IMR-90 (cell line): ENCODE measurements around the gene TTC9. TPM values are rescaled to one million over a fixed set of nuclear protein-coding genes. Genes with fewer than 3 reads are reported as not detected.

Source experiments
- ATAC-seq: fragments of 200-7000 bp; cut with Tn5 transposase; 2 replicates; pipeline ENCODE4 v1.9.1; 2020; ENCODE audit warnings: low read depth, mild to moderate bottlenecking, moderate library complexity
- BruUV-seq: library from RNA; stranded (reverse); fragments of 400-500 nt; replicated peaks from 2 replicates; lab custom pipeline; 2021; lab: Mats Ljungman, UMichigan
- CTCF ChIA-PET: fragments of 300-600 bp; formaldehyde crosslinking; extraction: SDS; loops from one replicate; lab custom pipeline; 2021; ENCODE audit warnings: antibody characterized with exemption; lab: Yijun Ruan, JAX
- POLR2A ChIA-PET: fragments of 300-600 bp; sonication (Branson Sonifier 250); formaldehyde crosslinking; loops from one replicate; lab custom pipeline; 2022; ENCODE audit warnings: antibody characterized with exemption; ENCODE audit not compliant: unreplicated experiment; lab: Charles Lee
- DNase-seq: peaks from one replicate; pipeline ENCODE4 v3.0.0; 2013
- H2AFZ ChIP-seq: replicated peaks from 2 replicates; pipeline ENCODE3; 2013; ENCODE audit warnings: low read length, mild to moderate bottlenecking; ENCODE audit not compliant: poor library complexity
- H2AK5ac ChIP-seq: 2 replicates; pipeline ENCODE4 v1.6.1; 2013; ENCODE audit warnings: low read depth, low read length, inconsistent platforms
- H2AK9ac ChIP-seq: replicated peaks from 2 replicates; pipeline ENCODE3; 2013; ENCODE audit warnings: mild to moderate bottlenecking, low read depth, low read length, moderate library complexity; ENCODE audit not compliant: poor library complexity
- H2BK120ac ChIP-seq: 2 replicates; pipeline ENCODE4 v1.6.1; 2013; ENCODE audit warnings: low read depth, low read length, inconsistent platforms
- H2BK15ac ChIP-seq: 3 replicates; pipeline ENCODE4 v1.6.1; 2013; ENCODE audit warnings: low read depth, low read length, inconsistent platforms
- H2BK20ac ChIP-seq: 2 replicates; pipeline ENCODE4 v1.6.1; 2013; ENCODE audit warnings: low read depth, mild to moderate bottlenecking, inconsistent platforms, low read length, moderate library complexity
- H2BK5ac ChIP-seq: 2 replicates; pipeline ENCODE4 v1.6.1; 2013; ENCODE audit warnings: mild to moderate bottlenecking, low read depth, low read length, inconsistent platforms; ENCODE audit not compliant: poor library complexity, severe bottlenecking
- H3K14ac ChIP-seq: replicated peaks from 2 replicates; pipeline ENCODE4 v1.6.1; 2013; ENCODE audit warnings: low read depth, low read length, inconsistent platforms
- H3K18ac ChIP-seq: 2 replicates; pipeline ENCODE4 v1.6.1; 2013; ENCODE audit warnings: low read depth, low read length, control low read depth
- H3K23ac ChIP-seq: 2 replicates; pipeline ENCODE4 v1.6.1; 2013; ENCODE audit warnings: low read depth, low read length, inconsistent platforms
- H3K27ac ChIP-seq: 2 replicates; pipeline ENCODE4 v1.5.1; 2013; ENCODE audit warnings: mild to moderate bottlenecking, control low read depth, low read length; ENCODE audit not compliant: insufficient read depth
- H3K27me3 ChIP-seq: 2 replicates; pipeline ENCODE4 v1.6.1; 2013; ENCODE audit warnings: low read length; ENCODE audit not compliant: control insufficient read depth, insufficient read depth
- H3K36me3 ChIP-seq: 2 replicates; pipeline ENCODE4 v1.6.1; 2013; ENCODE audit warnings: low read length, mixed read lengths; ENCODE audit not compliant: control insufficient read depth, insufficient read depth
- H3K4ac ChIP-seq: 2 replicates; pipeline ENCODE4 v1.6.1; 2013; ENCODE audit warnings: low read depth, low read length, inconsistent platforms
- H3K4me1 ChIP-seq: 2 replicates; pipeline ENCODE4 v1.6.1; 2013; ENCODE audit warnings: low read length, mixed read lengths; ENCODE audit not compliant: control insufficient read depth, insufficient read depth
- H3K4me2 ChIP-seq: 2 replicates; pipeline ENCODE4 v1.6.1; 2013; ENCODE audit warnings: low read depth, mild to moderate bottlenecking, control low read depth, low read length, moderate library complexity
- H3K4me3 ChIP-seq: 2 replicates; pipeline ENCODE4 v1.5.1; 2013; ENCODE audit warnings: low read depth, mild to moderate bottlenecking, control low read depth, low read length, moderate library complexity; ENCODE audit not compliant: insufficient read depth
- H3K56ac ChIP-seq: 2 replicates; pipeline ENCODE4 v1.6.1; 2013; ENCODE audit warnings: low read length, inconsistent platforms; ENCODE audit not compliant: insufficient read depth; ENCODE audit errors: extremely low read depth
- H3K79me1 ChIP-seq, 2 experiments: 2 replicates each; pipeline ENCODE4 v1.6.1; 2013; ENCODE audit warnings: low read length in 2 of 2, inconsistent platforms in 1 of 2, low read depth in 1 of 2
- H3K9ac ChIP-seq: 2 replicates; pipeline ENCODE4 v1.6.1; 2013; ENCODE audit warnings: low read depth, low read length, control low read depth
- H3K9me1 ChIP-seq: 2 replicates; pipeline ENCODE4 v1.6.1; 2013; ENCODE audit warnings: low read length, inconsistent platforms; ENCODE audit not compliant: insufficient read depth
- H3K9me3 ChIP-seq: 2 replicates; pipeline ENCODE4 v1.6.1; 2013; ENCODE audit warnings: low read length; ENCODE audit not compliant: control insufficient read depth, insufficient read depth
- H4K20me1 ChIP-seq: 2 replicates; pipeline ENCODE4 v1.6.1; 2013; ENCODE audit warnings: low read length, inconsistent platforms; ENCODE audit not compliant: insufficient read depth
- H4K5ac ChIP-seq: 2 replicates; pipeline ENCODE4 v1.6.1; 2013; ENCODE audit warnings: mild to moderate bottlenecking, low read depth, low read length, control low read depth
- H4K8ac ChIP-seq, 2 experiments: 2 replicates each; pipeline ENCODE4 v1.6.1; 2013; ENCODE audit warnings: low read depth in 2 of 2, low read length in 2 of 2, control low read depth in 1 of 2, inconsistent platforms in 1 of 2
- H4K91ac ChIP-seq: 2 replicates; pipeline ENCODE4 v1.6.1; 2013; ENCODE audit warnings: low read depth, low read length, inconsistent platforms; ENCODE audit not compliant: insufficient read depth
- MAZ ChIP-seq: IDR thresholded peaks from 2 replicates; pipeline ENCODE4 v1.6.1; 2012; ENCODE audit warnings: low read depth, mild to moderate bottlenecking, low read length, improper control_type of control experiment, moderate library complexity, borderline replicate concordance
- RAD21 ChIP-seq: IDR thresholded peaks from 2 replicates; pipeline ENCODE4 v1.6.1; 2012; ENCODE audit warnings: low read length, improper control_type of control experiment
- WGBS, 2 experiments: methylation state at CpG; one replicate each; pipeline versions ENCODE4 v1.1.5 to v1.1.7; 2013; ENCODE audit warnings: missing lambda C conversion rate in 2 of 2; ENCODE audit not compliant: insufficient read length in 1 of 2; ENCODE audit errors: extremely low coverage in 2 of 2; 5-methylcytosine and 5-hydroxymethylcytosine counted together
- dilution Hi-C: fragments of 300-500 bp; cut with HindIII; formaldehyde crosslinking; loops from one replicate; pipeline ENCODE4 v1.14.3; 2018; ENCODE audit warnings: low sequenced_read_pairs; ENCODE audit not compliant: unreplicated experiment
- in situ Hi-C: fragments of 300-500 bp; cut with MboI; formaldehyde crosslinking; loops from 3 replicates; pipeline ENCODE4 v1.14.3; 2019; ENCODE audit warnings: low sequenced_read_pairs, inconsistent platforms, mixed read lengths
- intact Hi-C: fragments of 100-400 bp; cut with micrococcal nuclease; formaldehyde crosslinking; loops from 2 replicates; pipeline ENCODE4 v1.10.0; 2022
- polyA plus RNA-seq, 3 experiments: library from polyadenylated mRNA; depleted of rRNA; stranded (reverse); fragments of >200 nt; gene quantifications; 2 replicates each; pipeline ENCODE4 v1.2.3, GENCODE V29; 2012; ENCODE audit warnings: low replicate concordance in 1 of 3
- total RNA-seq: library from RNA; depleted of rRNA; stranded (reverse); fragments of >200 nt; gene quantifications from 2 replicates; pipeline ENCODE4 v1.2.3, GENCODE V29; 2012

TTC9 gene
- total and polyA plus RNA-seq, 2 of the 4 experiments (the other 2 are of a cell fraction): 0.02 TPM; not detected in 1

- Histone ChIP-seq H2BK5ac (no peak overlapping the region), H2AFZ (no peak overlapping the region), H4K20me1 (no peaks in the 10 kb centered on the region), H3K79me1 (no peaks in the 10 kb centered on the region), H4K91ac (no peak overlapping the region), H3K36me3 (no peaks in the 10 kb centered on the region), H3K23ac (no peak overlapping the region), H4K8ac (no peak overlapping the region), H3K18ac (no peak overlapping the region), H3K4ac (no peak overlapping the region), H4K5ac (no peak overlapping the region), H3K27me3 (peaks cover 30% of the 10 kb centered on the region), H3K9ac (no peak overlapping the region), H2BK15ac (no peak overlapping the region), H2BK20ac (no peak overlapping the region), H2AK5ac (no peak overlapping the region), H2AK9ac (no peak overlapping the region), H3K4me1 (no peaks in the 10 kb centered on the region; the same call in 1 of the 2 replicates), H3K14ac (no peak overlapping the region), H3K9me1 (peaks cover 3% of the 10 kb centered on the region; the same call in 1 of the 2 replicates), H3K4me2 (no peak overlapping the region), H3K4me3 (no peak overlapping the region), H3K56ac (no peak overlapping the region), H2BK120ac (no peak overlapping the region), H3K27ac (no peak overlapping the region), H3K9me3 (0 out of 2 replicates have a peak, but pooled peaks cover 1% of the 10 kb centered on the region)
- BruUV-seq: no TSS peak
- DNase-seq (no peak), ATAC-seq (no peak)
- intact Hi-C loops (no loop called here), dilution Hi-C loops (no loop called here), in situ Hi-C loops (no loop called here)
- WGBS, 2 experiments: no CpG with 5 or more reads among the region's 2 CpGs
- CTCF ChIA-PET: no interaction called here
- POLR2A ChIA-PET: no interaction called here
- TF ChIP-seq MAZ (no peak), RAD21 (no peak)
Measured at GRCh38 chr14:70638416-70638815, 3.3 kb upstream of the TTC9 start.
